GM18868 (cell line): ENCODE results near the gene ANKS1B.

ENCODE experiments used
- ATAC-seq: cut with Tn5 transposase; IDR thresholded peaks from one replicate; pipeline ENCODE4 v1.9.1; 2021; ENCODE audit warnings: mild to moderate bottlenecking, moderate library complexity; ENCODE audit not compliant: unreplicated experiment

Gene ANKS1B

GRCh38 chr12:98911396-98911795, 1073.3 kb downstream of the ANKS1B start:
- no peak for ATAC-seq

- ATAC-seq = no peak
These were observed 1075.0 kb downstream of the ANKS1B start for GRCh38 chr12:98909746-98910145.

GRCh38 chr12:98908866-98909265, 1075.9 kb downstream of the ANKS1B start:
- ATAC-seq = no peak

GRCh38 chr12:98903875-98904274, 1080.9 kb downstream of the ANKS1B start:
- ATAC-seq = no peak

GRCh38 chr12:98901189-98901588, 1083.5 kb downstream of the ANKS1B start:
- no peak for ATAC-seq

- ATAC-seq = no peak
These were observed 1087.8 kb downstream of the ANKS1B start for GRCh38 chr12:98896938-98897337.

- no peak for ATAC-seq
These were observed 1089.6 kb downstream of the ANKS1B start for GRCh38 chr12:98895086-98895651.

- ATAC-seq = no peak
These were observed 1090.2 kb downstream of the ANKS1B start for GRCh38 chr12:98894412-98895085.

- ATAC-seq = no peak
These were observed 1090.9 kb downstream of the ANKS1B start for GRCh38 chr12:98893675-98894411.

- no peak for ATAC-seq
These were observed 1091.5 kb downstream of the ANKS1B start for GRCh38 chr12:98893126-98893674.

GRCh38 chr12:98885778-98886177, 1099.0 kb downstream of the ANKS1B start:
- ATAC-seq = no peak

- no peak for ATAC-seq
These were observed 1101.5 kb downstream of the ANKS1B start for GRCh38 chr12:98883231-98883630.

- ATAC-seq = no peak
These were observed 1102.2 kb downstream of the ANKS1B start for GRCh38 chr12:98882526-98882925.

- ATAC-seq = no peak
These were observed 1111.0 kb downstream of the ANKS1B start for GRCh38 chr12:98873776-98874175.

- ATAC-seq = no peak
These were observed 1114.2 kb downstream of the ANKS1B start for GRCh38 chr12:98870504-98870903.

- ATAC-seq = no peak
These were observed 1114.7 kb downstream of the ANKS1B start for GRCh38 chr12:98869886-98870503.

GRCh38 chr12:98868538-98868937, 1116.2 kb downstream of the ANKS1B start:
- no peak for ATAC-seq

GRCh38 chr12:98868076-98868475, 1116.7 kb downstream of the ANKS1B start:
- no peak for ATAC-seq

GRCh38 chr12:98864363-98864762, 1120.4 kb downstream of the ANKS1B start:
- ATAC-seq = no peak

- no peak for ATAC-seq
These were observed 1121.6 kb downstream of the ANKS1B start for GRCh38 chr12:98863167-98863566.

- no peak for ATAC-seq
These were observed 1123.5 kb downstream of the ANKS1B start for GRCh38 chr12:98861251-98861650.
